ENCODE data around the gene SLC9A9.
"Not testable (repeated sequence)": the region's sequence is repeated elsewhere in the genome, so short reads cannot be mapped to it uniquely, and the experiment has no call there.

Gene SLC9A9

GRCh38 chr3:143810166-143810952, 37.9 kb downstream of the SLC9A9 start:
- DNase-seq (ENCODE audit: low spot score): no peak

DNA sequence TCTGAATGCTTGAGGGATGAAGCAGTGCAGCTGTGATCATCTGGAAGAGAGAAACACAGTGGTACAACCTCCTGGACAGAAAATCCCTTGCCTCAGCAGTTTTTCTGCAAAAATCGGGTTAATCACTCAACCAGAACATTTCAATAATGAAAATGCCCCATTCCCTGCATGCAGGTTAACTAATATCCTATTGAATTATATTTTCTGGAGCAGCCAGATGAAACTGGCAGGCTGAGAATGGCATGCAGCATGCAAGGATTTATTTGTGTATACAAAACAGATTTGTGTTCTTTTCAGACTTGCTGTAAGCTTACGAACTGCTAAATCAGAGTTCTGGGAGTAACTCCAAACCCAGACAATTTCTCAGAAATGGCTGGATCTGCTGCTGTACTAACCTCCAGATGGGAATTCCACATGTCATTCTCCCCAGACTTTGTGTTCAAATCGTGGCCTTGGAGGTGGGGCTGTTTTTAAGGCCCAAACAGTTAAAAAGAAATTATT, 39.1 kb downstream of the SLC9A9 start:
- DNase-seq (ENCODE audit: low spot score): no peak

GRCh38 chr3:143808030-143808429, 40.2 kb downstream of the SLC9A9 start:
- no peak for DNase-seq (ENCODE audit: low spot score)

- DNase-seq (ENCODE audit: low spot score): no peak
These were observed 42.2 kb downstream of the SLC9A9 start for GRCh38 chr3:143806038-143806437.

- DNase-seq (ENCODE audit: low spot score): not testable (repeated sequence)
These were observed 42.8 kb downstream of the SLC9A9 start for GRCh38 chr3:143805476-143805875.

GRCh38 chr3:143801046-143801445, 47.2 kb downstream of the SLC9A9 start:
- DNase-seq (ENCODE audit: low spot score): not testable (repeated sequence)

GRCh38 chr3:143798151-143798550, 50.1 kb downstream of the SLC9A9 start:
- not testable (repeated sequence) for DNase-seq (ENCODE audit: low spot score)

DNA sequence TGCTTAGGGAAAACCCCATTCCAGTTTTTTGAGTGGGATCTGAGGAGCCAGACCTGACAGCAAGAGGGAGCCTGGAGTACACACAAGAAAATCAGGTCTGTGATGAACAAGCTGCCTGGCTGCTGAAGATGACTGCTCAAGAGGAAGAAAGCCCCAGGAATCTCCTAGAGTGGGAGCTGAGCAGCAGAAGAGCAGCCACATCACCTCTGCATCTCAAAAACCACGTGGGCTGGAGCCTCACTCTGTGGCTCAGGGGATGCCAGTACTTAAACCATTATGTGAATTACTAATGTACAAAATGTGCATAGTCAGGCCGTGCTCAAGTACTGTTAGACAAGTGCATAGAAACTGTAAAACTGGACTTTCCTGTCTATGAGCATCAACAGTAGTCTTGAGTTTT, 52.4 kb downstream of the SLC9A9 start:
- no peak for DNase-seq (ENCODE audit: low spot score)

DNA sequence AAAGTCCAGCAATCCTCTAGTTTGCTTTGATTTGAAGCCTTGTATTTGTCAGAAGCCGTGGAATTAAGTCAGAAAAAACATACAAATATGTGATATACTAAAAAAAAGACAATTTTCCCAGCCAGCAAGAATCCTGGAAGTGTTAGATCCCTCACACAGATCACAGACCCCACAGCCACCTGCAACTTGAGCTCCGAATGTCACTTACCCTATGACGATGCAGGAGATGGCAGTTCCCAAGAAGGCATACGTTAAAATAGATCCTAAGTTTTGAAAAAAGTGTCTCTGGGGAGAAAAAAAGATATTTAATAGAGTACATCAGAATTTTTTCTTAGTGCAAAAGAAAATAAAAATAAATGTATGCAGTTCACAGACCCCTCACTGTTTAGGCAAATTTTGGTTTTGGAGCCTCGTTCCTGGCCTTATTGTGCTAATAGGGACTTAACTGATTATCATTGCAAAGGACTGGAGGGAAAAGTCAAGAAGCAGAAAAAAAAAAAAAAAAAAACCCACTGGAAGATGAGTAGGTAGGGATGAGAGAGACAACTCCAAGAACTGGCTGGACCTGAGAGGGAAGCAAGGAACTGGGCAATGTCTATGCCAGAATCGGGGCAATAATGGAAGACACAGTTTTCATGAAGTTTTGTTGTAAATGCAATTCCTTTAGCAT, 53.3 kb downstream of the SLC9A9 start:
- no peak for DNase-seq (ENCODE audit: low spot score)

DNA sequence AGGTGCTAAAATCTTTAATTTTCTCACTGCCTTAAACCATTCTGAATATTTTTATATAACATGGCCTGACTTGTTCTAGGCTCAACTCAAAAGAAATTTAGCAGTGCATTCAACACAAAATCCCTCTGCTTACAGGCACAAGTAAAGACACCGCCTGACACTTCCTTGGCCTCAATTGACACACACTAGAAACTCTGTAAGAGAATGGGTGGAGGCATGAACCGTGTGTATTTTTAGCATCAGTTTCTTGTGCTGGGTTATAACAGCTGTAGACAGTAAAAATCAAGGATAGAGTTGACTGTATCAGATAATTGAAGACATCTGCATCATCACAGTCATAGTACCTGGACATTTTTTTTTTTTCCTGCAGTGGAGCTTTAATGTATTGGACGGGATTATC, 54.3 kb downstream of the SLC9A9 start:
- DNase-seq (ENCODE audit: low spot score): no peak

- DNase-seq (ENCODE audit: low spot score): no peak
These were observed 56.9 kb downstream of the SLC9A9 start for GRCh38 chr3:143791386-143791785.

DNA sequence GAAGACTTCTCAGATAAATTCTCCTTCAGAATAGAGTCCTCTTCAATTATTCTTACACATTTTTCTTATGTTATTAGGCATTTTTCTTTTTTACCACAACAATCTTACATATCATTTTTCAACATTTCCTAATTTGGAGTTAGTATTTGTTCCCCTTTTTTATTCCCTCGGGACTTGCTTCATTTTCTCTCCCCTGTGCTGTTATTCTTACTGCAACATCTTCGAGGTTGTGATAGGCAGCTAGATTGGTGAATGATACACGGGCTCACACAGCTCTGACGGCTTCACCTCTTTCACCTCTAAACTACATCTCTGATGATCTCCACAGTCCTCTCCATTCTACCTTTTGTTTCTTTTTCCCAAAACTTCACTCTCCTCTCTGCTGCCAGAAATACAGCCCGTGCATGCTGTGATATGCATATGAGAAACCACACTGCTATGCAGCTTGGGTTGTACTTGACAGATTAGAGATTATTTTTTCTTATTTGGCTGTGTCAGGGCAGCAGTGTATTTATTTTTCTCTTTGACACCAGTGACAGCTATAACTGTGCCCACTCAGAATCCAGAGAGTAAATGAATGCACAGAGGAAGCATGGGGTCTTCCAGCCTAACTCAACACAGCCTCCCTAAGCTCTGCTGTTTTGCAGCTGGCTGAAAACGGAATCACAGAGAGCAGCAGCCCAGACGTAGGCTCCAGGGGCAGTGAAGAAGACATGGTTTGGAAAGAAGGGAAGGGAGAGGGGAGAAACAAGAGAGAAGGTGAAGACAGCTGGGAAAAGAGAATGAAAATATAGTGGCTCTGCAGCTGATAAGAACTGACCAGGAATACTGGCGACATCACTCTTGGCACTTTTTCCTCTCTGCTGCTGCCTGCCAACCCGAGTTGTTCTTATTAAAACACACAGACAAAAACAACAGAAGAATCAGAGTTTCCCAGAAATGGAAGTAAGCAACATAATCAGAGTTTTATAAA, 61.8 kb downstream of the SLC9A9 start:
- peak; percentile 31 for DNase-seq (ENCODE audit: low spot score)

GRCh38 chr3:143784446-143784845, 63.8 kb downstream of the SLC9A9 start:
- DNase-seq (ENCODE audit: low spot score): no peak

GRCh38 chr3:143783851-143784370, 64.4 kb downstream of the SLC9A9 start:
- no peak for DNase-seq (ENCODE audit: low spot score)

DNA sequence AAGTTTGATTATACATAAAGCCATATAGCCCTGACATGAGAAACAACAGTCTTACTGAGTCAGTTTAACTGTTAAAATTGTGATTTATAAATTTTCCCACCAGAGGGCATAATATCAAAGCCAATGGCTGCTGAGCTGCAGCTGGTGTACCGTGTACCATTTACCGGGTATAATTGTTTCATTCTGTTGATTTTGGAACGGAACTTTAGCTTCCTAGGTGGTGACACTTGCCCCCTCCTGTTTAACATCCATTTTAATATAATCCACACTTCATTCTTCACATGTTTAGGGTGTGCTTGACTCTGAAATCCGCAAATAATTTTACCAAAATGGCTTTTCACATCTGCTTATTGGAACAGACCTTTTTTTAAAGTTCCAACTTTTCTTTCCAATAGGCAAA, 72.8 kb downstream of the SLC9A9 start:
- peak; percentile 67 for DNase-seq (ENCODE audit: low spot score)

DNA sequence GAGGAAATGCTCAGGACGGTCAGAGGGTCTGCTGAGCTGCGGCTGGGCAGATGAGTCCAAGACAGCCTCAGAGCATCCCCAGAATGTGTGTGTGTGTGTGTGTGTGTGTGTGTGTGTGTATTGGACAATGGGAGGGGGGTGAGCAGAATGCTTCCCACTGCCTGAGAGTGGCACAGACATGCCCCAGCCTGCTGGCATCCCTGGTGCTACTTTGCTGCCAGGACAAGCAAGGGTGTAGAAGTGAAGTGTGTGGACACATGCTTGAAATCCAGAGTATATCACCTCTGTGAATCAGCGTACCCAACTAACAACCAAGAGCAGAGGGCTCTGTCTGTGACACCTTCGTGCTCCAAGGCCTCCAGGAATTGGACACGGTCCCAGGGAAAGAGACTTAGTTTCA, 76.3 kb downstream of the SLC9A9 start:
- DNase-seq (ENCODE audit: low spot score): no peak

GRCh38 chr3:143771258-143771657, 77.0 kb downstream of the SLC9A9 start:
- no peak for DNase-seq (ENCODE audit: low spot score)

GRCh38 chr3:143770391-143770790, 77.9 kb downstream of the SLC9A9 start:
- no peak for DNase-seq (ENCODE audit: low spot score)

- DNase-seq (ENCODE audit: low spot score): no peak
These were observed 78.7 kb downstream of the SLC9A9 start for GRCh38 chr3:143769616-143770015.

- DNase-seq (ENCODE audit: low spot score): no peak
These were observed 83.4 kb downstream of the SLC9A9 start for GRCh38 chr3:143764840-143765239.

- DNase-seq (ENCODE audit: low spot score): no peak
These were observed 84.6 kb downstream of the SLC9A9 start for GRCh38 chr3:143763564-143764162.

- no peak for DNase-seq (ENCODE audit: low spot score)
These were observed 90.6 kb downstream of the SLC9A9 start for GRCh38 chr3:143757691-143758090.
